VCaP (cell line): ENCODE measurements around the gene LBHD2.
A peak's percentile ranks its signal among the peaks of the same experiment; 100 is the strongest.

Experiments
- H3K27ac ChIP-seq: fragments of 450-650 bp; 2 replicates; pipeline ENCODE4 v1.5.1; 2017
- TF ChIP-seq, protein P1 (sequence below): fragments of 450-650 bp; conservative IDR thresholded peaks from 2 replicates; pipeline ENCODE4 v1.5.1; 2017; ENCODE audit warnings: mild to moderate bottlenecking, moderate library complexity

Gene LBHD2

DNA sequence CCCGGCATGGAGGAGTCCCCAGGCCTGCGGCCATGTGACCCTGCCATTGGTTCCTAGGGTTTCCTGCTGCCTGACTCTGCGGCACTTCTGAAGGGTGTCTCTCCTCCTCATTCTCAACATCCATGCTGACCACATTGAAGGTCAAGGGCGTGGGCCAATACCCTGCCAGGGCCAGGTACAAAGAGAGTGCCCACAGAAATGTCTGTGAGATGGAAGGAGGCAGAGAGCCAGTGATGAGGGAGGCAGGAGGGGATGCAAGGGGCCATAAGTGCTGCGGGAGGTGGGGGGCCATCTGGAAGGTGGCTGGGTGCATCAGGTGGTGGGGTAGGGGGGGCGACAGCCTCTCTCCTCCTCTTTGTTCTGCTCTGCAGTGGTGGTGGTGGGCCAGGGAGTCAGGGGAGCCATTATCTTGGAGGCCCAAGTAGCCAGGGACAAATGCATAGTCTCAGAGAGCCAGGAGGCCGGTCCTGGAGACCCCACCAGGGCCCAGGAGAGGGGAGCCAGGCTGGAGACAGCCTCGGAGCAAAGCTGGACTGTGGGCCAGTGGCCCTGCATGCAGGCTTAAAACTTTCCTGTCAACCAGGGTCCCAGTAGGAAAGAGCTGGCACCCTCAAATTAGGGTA, 13.6 kb upstream of the LBHD2 start:
- TF ChIP-seq, protein P1, sequence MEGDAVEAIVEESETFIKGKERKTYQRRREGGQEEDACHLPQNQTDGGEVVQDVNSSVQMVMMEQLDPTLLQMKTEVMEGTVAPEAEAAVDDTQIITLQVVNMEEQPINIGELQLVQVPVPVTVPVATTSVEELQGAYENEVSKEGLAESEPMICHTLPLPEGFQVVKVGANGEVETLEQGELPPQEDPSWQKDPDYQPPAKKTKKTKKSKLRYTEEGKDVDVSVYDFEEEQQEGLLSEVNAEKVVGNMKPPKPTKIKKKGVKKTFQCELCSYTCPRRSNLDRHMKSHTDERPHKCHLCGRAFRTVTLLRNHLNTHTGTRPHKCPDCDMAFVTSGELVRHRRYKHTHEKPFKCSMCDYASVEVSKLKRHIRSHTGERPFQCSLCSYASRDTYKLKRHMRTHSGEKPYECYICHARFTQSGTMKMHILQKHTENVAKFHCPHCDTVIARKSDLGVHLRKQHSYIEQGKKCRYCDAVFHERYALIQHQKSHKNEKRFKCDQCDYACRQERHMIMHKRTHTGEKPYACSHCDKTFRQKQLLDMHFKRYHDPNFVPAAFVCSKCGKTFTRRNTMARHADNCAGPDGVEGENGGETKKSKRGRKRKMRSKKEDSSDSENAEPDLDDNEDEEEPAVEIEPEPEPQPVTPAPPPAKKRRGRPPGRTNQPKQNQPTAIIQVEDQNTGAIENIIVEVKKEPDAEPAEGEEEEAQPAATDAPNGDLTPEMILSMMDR: no peak
- peak overlapping the region; percentile 84; the same call in 1 of the 2 replicates for H3K27ac ChIP-seq

DNA sequence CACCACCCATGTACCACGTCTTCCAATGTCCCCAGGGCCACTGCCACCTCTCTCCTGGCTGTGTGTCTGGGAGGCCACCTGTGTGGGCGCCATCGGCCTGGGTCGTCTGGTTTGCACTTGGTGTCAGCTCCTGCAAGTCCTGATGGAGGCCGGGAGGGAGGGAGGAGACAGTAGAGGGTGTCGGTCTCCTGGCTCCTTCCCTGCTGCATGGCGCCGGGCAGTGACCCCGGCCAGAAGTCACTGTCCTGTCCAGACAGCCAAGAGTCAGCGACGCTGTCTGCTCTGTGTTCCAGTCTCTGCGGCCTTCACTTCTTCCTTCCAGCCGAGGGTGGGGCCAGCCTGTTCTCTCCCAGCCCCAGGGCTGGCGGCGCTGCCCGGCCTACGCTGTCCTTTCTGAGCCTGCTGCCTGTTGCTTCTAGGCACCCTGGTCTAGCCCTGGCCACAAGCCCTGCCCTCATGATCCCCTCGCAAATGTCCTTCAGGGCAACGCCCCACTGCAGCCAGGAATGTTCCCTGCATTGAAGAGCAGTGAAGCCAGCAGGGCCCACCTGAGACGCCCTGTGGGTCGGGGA, 13.0 kb upstream of the LBHD2 start:
- TF ChIP-seq, protein P1: no peak
- H3K27ac ChIP-seq: peak overlapping the region; percentile 84

DNA sequence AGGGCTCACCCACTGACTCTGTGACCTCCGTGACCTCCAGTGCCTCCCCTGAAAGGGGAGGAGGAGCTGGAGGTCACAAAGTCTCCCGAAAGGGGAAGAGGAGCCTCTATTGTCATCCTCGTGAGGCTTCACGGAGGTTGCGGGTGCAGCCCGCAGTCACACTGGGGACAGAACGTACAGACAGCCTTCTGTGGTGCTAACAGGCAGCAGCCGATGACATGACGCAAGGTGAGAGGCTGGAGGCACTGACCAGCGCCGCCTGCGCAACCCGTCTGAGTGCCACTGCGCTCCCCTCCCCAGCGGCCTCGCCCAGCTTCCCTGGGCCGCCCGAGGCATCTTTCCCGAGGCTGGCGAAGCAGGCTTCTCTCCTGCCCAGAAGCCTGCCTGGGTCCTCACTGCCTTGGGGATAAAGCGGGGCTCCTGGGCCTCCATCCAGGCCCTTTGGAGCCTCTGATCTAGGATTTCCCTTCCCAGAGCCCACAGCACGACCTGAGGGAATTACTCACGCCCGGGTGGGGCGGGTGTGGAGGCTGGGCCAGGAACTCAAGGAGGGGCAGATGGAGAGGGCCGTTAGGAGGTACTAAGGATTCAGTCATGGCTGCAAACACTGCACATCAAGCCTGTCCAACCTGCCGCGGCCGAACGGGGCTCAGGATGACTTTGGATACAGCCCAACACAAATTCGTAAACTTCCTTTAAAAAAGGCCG, 12.3 kb upstream of the LBHD2 start:
- H3K27ac ChIP-seq: peak overlapping the region; percentile 84
- TF ChIP-seq, protein P1: no peak

DNA sequence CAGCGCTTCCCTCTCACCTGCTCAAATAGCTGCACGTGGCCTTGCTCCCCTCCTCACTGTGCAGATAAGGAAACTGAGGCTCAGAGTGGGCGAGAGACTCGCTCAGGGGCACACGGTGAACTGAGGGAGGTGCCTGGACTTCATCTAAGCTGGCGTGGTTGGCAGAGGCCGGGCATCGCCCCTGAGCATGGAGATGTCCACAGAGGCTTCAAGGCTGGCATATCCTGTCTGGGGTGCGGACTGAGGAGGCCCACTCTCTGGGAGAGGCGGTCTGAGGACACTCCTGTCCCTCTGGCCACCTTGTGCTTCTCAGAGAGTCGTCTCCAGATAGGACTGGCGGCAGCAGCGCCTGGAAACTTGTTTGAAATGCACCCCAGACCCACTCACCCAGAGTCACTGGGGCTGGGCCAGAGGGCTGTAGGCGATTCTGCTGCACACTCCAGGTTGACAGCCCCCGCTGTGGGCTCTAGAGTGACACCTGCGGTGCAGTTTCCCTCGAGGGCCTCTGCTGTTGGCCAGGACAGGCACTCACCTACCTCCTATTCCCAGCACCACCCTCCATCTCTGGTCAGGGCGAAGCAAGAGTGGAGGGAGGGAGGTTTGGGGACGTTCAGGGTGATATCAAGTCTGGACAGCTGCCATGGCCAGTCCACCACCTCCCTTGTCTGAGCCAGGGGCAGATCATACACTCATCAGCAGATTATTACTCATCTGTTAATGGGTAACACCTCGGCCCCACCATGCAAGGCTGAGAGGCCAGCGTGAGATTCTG, 11.2 kb upstream of the LBHD2 start:
- TF ChIP-seq, protein P1: no peak
- H3K27ac ChIP-seq: peak overlapping the region; percentile 84

DNA sequence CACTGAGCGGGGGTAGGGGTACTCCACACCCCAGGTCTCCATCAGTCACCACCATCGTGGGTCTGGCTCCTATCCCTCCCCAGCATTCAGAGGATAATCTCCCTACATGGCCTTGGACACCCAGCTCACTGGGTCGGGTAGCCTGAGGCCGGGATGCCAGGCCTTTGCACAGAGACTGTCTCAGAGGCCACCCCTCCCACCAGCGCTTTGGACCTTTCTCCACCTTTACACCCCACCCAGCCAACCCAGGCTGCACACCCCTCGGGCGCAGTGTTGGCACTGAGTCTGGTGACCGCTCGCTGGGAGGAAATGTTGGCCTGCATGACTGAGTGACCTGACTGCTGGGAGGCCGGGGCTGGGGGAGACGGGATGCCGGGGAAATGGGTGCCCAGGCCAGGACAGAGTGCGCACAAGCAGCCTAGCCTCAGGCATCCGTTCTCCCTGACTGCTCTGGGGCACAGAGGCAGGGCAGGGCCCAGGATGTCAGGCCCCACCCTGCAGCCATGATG, 10.6 kb upstream of the LBHD2 start:
- peak overlapping the region; percentile 84; the same call in 1 of the 2 replicates for H3K27ac ChIP-seq
- TF ChIP-seq, protein P1: no peak

DNA sequence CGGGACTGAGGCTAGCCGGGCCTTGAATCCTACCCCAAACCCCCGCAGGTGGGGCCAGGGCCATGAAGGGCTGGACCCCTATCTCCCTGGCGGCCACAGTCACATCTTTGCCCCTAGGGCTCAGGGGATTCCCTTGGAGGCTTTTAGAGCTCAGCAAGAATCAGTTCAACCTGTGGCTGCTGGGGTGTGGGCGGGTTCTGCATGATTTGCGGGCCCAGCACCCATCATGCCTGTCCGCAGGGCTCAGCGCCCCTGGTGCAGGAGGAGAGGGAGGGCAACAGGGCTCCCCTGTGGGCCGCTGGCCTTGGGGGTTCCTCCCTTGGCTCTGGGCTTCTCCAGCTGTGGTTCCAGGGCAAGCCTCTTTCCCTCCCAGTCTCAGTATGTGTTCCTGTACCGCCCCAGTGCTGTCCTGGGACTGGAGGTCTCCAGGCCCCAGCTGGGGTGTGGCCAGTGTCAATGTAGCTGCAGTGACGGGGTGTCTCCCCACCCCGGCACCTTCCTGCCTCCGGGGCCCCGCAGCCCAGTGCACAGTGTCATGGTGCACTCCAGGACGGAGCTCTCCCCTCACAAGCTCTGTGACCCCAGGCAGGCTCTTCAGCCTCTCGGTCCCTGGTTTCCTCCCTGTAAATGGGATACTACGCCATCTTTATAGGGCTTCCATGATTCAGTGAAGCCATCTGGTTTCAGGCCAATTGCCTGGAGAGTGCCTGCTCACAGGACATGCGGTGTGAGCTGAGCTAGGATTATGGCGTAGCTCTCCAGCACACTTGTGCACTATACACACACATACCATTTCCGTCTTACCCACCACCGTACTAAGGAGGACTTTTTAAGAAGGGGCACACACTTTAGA, 9.9 kb upstream of the LBHD2 start:
- peak overlapping the region; percentile 84; the same call in 1 of the 2 replicates for H3K27ac ChIP-seq
- TF ChIP-seq, protein P1: no peak
